ENCODE data around the gene TBC1D22A.

Gene TBC1D22A

DNA sequence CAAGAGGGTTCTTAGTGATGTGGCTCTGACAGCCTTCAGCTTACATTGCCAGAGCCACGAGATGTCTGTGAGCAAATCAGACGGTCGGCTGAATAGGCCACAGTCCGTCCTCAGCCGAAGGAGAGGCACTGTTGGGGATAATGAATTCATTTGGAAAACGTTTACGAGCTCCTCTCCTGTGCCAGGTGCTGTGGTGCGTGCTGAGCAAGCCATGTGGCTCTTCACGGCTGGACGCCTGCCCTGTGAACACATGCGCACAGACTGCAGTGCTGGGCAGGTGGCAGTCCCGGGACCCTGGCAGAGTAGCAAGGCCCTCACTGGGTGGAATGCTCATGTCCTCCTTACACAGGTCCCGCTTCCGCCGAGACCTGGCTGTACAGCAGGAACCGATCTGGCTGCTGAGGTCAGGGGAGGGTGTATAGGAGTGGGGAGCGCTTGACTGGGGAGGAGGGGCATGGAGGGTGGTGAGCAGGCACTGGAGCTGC is 6.8 kb downstream of the TBC1D22A start:
- H3K4me3 ChIP-seq (ENCODE audit: low read depth, low read length), result no peak overlapping the region
- H3K36me3 ChIP-seq (replicated peaks), result no peaks in the 10 kb centered on the region
- no peaks in the 10 kb centered on the region for H3K27me3 ChIP-seq (replicated peaks)
- TF ChIP-seq, protein P1, sequence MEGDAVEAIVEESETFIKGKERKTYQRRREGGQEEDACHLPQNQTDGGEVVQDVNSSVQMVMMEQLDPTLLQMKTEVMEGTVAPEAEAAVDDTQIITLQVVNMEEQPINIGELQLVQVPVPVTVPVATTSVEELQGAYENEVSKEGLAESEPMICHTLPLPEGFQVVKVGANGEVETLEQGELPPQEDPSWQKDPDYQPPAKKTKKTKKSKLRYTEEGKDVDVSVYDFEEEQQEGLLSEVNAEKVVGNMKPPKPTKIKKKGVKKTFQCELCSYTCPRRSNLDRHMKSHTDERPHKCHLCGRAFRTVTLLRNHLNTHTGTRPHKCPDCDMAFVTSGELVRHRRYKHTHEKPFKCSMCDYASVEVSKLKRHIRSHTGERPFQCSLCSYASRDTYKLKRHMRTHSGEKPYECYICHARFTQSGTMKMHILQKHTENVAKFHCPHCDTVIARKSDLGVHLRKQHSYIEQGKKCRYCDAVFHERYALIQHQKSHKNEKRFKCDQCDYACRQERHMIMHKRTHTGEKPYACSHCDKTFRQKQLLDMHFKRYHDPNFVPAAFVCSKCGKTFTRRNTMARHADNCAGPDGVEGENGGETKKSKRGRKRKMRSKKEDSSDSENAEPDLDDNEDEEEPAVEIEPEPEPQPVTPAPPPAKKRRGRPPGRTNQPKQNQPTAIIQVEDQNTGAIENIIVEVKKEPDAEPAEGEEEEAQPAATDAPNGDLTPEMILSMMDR (IDR thresholded peaks at IDR 0.05; ENCODE audit: low read depth, low read length, missing control alignments), result no peak
- no peak for DNase-seq
- no peak overlapping the region for H3K27ac ChIP-seq
- in situ Hi-C loops (cut with HindIII; ENCODE audit: low pct_ligation_motif_present, low sequenced_read_pairs), result no loop called here

DNA sequence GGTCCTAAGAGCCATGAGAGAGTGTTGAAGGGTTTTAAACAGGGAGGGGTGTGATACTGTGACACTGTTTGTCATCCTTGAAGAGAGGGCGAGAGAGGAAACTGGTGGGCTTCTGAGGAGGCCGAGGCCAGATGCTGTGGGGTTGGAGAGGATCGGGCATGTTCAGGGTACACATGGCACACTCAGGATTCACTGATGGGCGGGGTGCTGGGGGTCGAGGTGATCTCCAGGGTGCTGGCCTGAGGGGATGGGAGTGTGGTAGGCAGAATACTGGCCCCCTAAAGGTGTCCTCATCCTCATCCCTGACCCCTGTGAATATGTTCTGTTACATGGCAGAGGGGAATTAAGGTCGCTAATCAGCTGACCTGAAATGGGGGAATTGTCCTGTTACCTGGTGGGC is 7.3 kb downstream of the TBC1D22A start:
- TF ChIP-seq, protein P1 (IDR thresholded peaks at IDR 0.05; ENCODE audit: low read depth, low read length, missing control alignments), result no peak
- H3K27ac ChIP-seq, result no peak overlapping the region
- in situ Hi-C loops (cut with HindIII; ENCODE audit: low pct_ligation_motif_present, low sequenced_read_pairs), result no loop called here

GRCh38 chr22:46770151-46770641 is 7.7 kb downstream of the TBC1D22A start:
- TF ChIP-seq, protein P1 (IDR thresholded peaks at IDR 0.05; ENCODE audit: low read depth, low read length, missing control alignments), result no peak
- in situ Hi-C loops (cut with HindIII; ENCODE audit: low pct_ligation_motif_present, low sequenced_read_pairs), result no loop called here
- no peak overlapping the region for H3K4me3 ChIP-seq (ENCODE audit: low read depth, low read length)
- no peaks in the 10 kb centered on the region for H3K36me3 ChIP-seq (replicated peaks)
- DNase-seq, result no peak
- no peaks in the 10 kb centered on the region for H3K27me3 ChIP-seq (replicated peaks)
- H3K27ac ChIP-seq, result no peak overlapping the region

More for the DNA sequence above, 7.3 kb downstream of the TBC1D22A start:
- Histone ChIP-seq H3K27me3 (replicated peaks) (no peaks in the 10 kb centered on the region), H3K36me3 (replicated peaks) (no peaks in the 10 kb centered on the region), H3K4me3 (ENCODE audit: low read depth, low read length) (no peak overlapping the region)
- DNase-seq, result no peak

- in situ Hi-C loops (cut with HindIII; ENCODE audit: low pct_ligation_motif_present, low sequenced_read_pairs), result no loop called here
- no peak overlapping the region for H3K27ac ChIP-seq
- H3K4me3 ChIP-seq (ENCODE audit: low read depth, low read length), result no peak overlapping the region
- TF ChIP-seq, protein P1 (IDR thresholded peaks at IDR 0.05; ENCODE audit: low read depth, low read length, missing control alignments), result no peak
- H3K36me3 ChIP-seq (replicated peaks), result no peaks in the 10 kb centered on the region
- no peaks in the 10 kb centered on the region for H3K27me3 ChIP-seq (replicated peaks)
- DNase-seq, result no peak
These were observed 8.3 kb downstream of the TBC1D22A start for GRCh38 chr22:46770726-46771125.

GRCh38 chr22:46773076-46773475 is 10.6 kb downstream of the TBC1D22A start:
- no peak for DNase-seq
- Histone ChIP-seq H3K4me3 (ENCODE audit: low read depth, low read length) (no peak overlapping the region), H3K27ac (no peak overlapping the region), H3K36me3 (replicated peaks) (no peaks in the 10 kb centered on the region), H3K27me3 (replicated peaks) (no peaks in the 10 kb centered on the region)
- in situ Hi-C loops (cut with HindIII; ENCODE audit: low pct_ligation_motif_present, low sequenced_read_pairs), result no loop called here
- TF ChIP-seq, protein P1 (IDR thresholded peaks at IDR 0.05; ENCODE audit: low read depth, low read length, missing control alignments), result no peak
